ACC112 (cell line): Measurements from ENCODE around the gene JAK1.
A peak's percentile ranks its signal among the peaks of the same experiment; 100 is the strongest.

Source experiments
- H2AFZ ChIP-seq: fragments of 200-600 bp; sonication (generic); one replicate; pipeline ENCODE4 v1.6.0; 2017; ENCODE audit warnings: antibody characterized with exemption, low read length; ENCODE audit not compliant: unreplicated experiment
- H3K27ac ChIP-seq: fragments of 200-600 bp; sonication (generic); 2 replicates; pipeline ENCODE4 v1.5.1; 2014; ENCODE audit warnings: low read depth, mild to moderate bottlenecking, antibody characterized with exemption, low read length, moderate library complexity
- H3K27me3 ChIP-seq: fragments of 200-600 bp; sonication (generic); 2 replicates; pipeline ENCODE4 v1.6.1; 2014; ENCODE audit warnings: mild to moderate bottlenecking, antibody characterized with exemption, low read length, moderate library complexity, mixed read lengths; ENCODE audit not compliant: insufficient read depth
- H3K36me3 ChIP-seq: fragments of 200-600 bp; sonication (generic); 2 replicates; pipeline ENCODE4 v1.6.1; 2016; ENCODE audit warnings: mild to moderate bottlenecking, antibody characterized with exemption, low read length, moderate library complexity, mixed read lengths; ENCODE audit not compliant: insufficient read depth
- H3K4me1 ChIP-seq: fragments of 200-600 bp; sonication (generic); one replicate; pipeline ENCODE4 v1.6.1; 2016; ENCODE audit warnings: low read length, mixed read lengths; ENCODE audit not compliant: insufficient read depth, unreplicated experiment, control insufficient read depth
- H3K4me3 ChIP-seq: fragments of 200-600 bp; sonication (generic); 2 replicates; pipeline ENCODE4 v1.5.1; 2014; ENCODE audit warnings: mild to moderate bottlenecking, low read depth, low read length
- H3K79me2 ChIP-seq: fragments of 200-600 bp; sonication (generic); one replicate; pipeline ENCODE4 v1.6.0; 2016; ENCODE audit warnings: low read length; ENCODE audit not compliant: control insufficient read depth, unreplicated experiment, insufficient read depth

The JAK1 gene

GRCh38 chr1:64966158-64966971, at the start of gene JAK1:
Gene JAK1 (minus strand): TSS chr1:64966549. CDS start chr1:64886264, 80,285 bp downstream.
- Histone ChIP-seq H3K4me3 (peak within 1 kb of the TSS; percentile 100), H3K79me2 (peaks cover 49% of the 10 kb centered on the region), H3K27me3 (no peaks in the 10 kb centered on the region), H3K4me1 (peaks cover 8% of the 10 kb centered on the region), H2AFZ (peak within 1 kb of the TSS; percentile 86), H3K27ac (peak within 1 kb of the TSS; percentile 75), H3K36me3 (no peaks in the 10 kb centered on the region)

GRCh38 chr1:65014321-65014720, 48.0 kb upstream of the JAK1 start:
- no peak overlapping the region for H3K27ac ChIP-seq
- no peaks in the 10 kb centered on the region for H3K79me2 ChIP-seq
- no peaks in the 10 kb centered on the region for H3K27me3 ChIP-seq
- no peak overlapping the region for H3K4me3 ChIP-seq
- no peak overlapping the region for H2AFZ ChIP-seq
- H3K4me1 ChIP-seq, result no peaks in the 10 kb centered on the region
- no peaks in the 10 kb centered on the region for H3K36me3 ChIP-seq

GRCh38 chr1:65011983-65012382, 45.6 kb upstream of the JAK1 start:
- Histone ChIP-seq H3K79me2 (no peaks in the 10 kb centered on the region), H2AFZ (no peak overlapping the region), H3K27ac (no peak overlapping the region), H3K4me3 (no peak overlapping the region), H3K36me3 (no peaks in the 10 kb centered on the region), H3K4me1 (no peaks in the 10 kb centered on the region), H3K27me3 (no peaks in the 10 kb centered on the region)

DNA sequence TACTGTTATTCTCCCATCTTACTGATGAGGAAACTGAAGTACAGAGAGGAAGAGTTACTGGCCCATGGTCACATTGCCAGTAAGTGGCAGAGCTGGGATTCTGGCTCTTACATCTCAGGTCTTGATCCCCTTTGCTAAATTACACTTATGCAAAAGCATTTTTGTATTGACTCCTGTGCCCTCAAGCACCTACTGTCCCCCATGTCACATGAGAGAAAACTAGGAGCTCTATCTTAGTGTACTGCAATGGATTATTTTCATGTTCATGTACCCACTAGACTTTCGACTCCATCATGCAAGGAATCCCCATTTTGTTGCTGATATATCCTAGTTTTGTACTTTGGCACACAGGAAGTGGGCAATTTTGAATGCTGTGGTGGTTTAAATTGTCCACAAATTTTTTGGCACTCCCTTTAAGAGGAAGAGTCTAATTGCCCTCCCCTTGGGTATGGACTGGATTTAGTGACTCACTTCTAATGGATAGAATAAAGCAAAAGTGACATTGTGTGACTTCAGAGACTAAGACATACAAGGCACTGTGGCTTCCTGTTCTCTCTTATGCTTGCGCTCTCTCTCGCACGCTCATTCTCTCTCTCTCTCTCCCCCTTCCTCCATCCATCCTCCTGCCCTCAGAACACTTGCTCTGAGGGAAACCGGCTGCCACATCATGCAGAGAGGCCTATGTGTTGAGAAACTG, 43.5 kb upstream of the JAK1 start:
- Histone ChIP-seq H2AFZ (no peak overlapping the region), H3K36me3 (no peaks in the 10 kb centered on the region), H3K4me1 (no peaks in the 10 kb centered on the region), H3K4me3 (no peak overlapping the region), H3K27ac (no peak overlapping the region), H3K27me3 (no peaks in the 10 kb centered on the region), H3K79me2 (no peaks in the 10 kb centered on the region)

DNA sequence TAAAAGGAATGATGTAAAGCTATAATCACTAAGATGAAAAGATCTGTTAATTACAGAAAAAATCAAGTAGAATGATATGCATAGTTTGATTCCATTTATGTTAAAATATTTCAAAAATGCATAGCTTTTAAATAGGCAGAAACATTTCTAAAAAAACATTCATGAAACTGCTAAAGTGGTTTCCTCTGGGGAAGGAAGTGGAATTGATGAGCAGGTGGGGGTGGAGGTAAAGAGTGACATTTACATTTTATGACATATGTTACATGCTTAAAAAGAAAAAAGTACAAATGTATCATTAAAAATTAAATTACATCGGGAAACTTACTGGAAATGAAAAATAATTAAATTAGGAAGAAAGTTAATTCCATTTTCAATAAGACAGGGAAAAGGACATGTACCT, 42.8 kb upstream of the JAK1 start:
- Histone ChIP-seq H3K4me1 (no peaks in the 10 kb centered on the region), H2AFZ (no peak overlapping the region), H3K79me2 (no peaks in the 10 kb centered on the region), H3K36me3 (no peaks in the 10 kb centered on the region), H3K27me3 (no peaks in the 10 kb centered on the region), H3K27ac (no peak overlapping the region), H3K4me3 (no peak overlapping the region)

DNA sequence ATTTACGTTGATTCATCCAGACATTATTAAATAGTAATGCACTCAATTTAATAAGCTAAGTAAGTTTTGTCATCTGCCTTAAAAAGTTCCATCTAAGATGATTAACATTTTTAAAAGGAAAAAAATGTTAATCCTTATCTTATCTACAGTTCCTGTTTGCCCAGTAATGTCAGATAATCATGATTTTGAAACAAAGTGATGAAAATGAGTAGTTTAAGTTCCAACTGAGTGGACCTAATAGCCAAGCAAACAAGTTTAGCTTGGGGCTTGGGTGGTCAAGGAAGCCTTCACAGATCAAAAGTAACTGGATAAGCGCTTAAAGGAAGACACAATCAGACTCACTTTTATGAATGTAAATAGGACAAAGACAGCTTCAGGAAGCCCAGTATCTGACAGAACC, 40.5 kb upstream of the JAK1 start:
- H3K27ac ChIP-seq, result no peak overlapping the region
- no peak overlapping the region for H3K4me3 ChIP-seq
- peaks cover 4% of the 10 kb centered on the region for H3K4me1 ChIP-seq
- H3K79me2 ChIP-seq, result no peaks in the 10 kb centered on the region
- H3K36me3 ChIP-seq, result no peaks in the 10 kb centered on the region
- no peaks in the 10 kb centered on the region for H3K27me3 ChIP-seq
- no peak overlapping the region for H2AFZ ChIP-seq

GRCh38 chr1:65003316-65003664, 36.9 kb upstream of the JAK1 start:
- Histone ChIP-seq H3K27ac (peak overlapping the region; percentile 90), H3K4me3 (peak overlapping the region; percentile 73), H2AFZ (peak overlapping the region; percentile 81), H3K27me3 (no peaks in the 10 kb centered on the region), H3K79me2 (no peaks in the 10 kb centered on the region), H3K36me3 (no peaks in the 10 kb centered on the region), H3K4me1 (peaks cover 9% of the 10 kb centered on the region)

DNA sequence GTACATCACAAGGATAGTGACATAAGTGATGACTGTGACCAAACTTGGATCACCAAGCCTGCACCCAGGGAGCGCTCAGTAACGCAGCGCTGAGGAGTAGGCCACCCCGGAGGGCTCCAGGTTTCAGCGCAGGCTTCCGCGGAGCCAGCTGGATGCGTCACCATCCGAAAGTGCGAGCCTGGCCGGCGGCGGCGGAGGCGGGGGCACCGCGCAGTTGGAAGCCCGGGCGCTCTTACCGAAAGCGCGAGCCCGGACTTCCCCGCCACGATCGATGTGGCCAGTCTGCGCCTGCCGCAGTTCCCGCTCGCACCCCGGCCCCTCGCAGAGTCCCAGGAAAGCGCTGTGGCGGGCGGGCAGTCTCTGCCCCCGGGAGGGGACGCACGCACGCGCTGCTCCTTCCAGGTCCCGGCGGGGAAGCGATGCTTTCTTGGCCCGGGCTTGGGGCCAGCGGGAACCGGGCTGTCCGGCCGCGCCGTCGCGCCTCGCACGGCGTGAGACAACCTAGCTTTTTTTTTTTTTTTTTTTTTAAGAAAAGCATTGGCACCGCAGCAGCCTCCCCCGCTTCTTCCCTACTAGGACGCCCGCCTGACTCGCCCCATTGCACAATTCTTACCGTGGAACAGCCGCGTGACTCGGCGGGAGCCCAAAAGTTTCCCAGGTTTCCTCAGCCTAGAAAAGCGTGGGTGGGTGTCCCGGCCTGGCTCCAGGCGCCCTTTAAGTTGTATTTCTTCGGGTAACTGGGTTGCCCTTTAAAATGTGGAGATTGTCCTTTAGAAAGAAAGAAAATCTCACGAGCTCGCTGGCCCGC, 36.4 kb upstream of the JAK1 start:
- no peaks in the 10 kb centered on the region for H3K79me2 ChIP-seq
- H3K27me3 ChIP-seq, result no peaks in the 10 kb centered on the region
- H3K27ac ChIP-seq, result peak overlapping the region; percentile 90

DNA sequence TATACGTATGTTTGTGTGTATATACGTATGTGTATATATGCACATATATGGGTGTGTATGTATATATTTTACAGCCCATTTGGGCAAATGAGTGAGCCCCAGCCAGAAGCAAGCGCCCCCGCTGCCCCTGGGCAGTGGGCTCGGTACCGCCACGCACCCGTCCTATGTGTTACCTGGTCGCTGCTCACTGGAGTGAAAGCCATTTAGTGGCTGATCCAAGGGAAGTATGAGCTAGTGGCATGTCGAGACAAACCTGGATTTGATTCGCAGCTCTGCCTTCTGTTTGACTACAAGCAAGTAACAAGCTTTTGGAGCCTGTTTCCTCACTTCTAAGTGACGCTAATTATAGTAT, 35.8 kb upstream of the JAK1 start:
- H3K36me3 ChIP-seq, result no peaks in the 10 kb centered on the region
- peak overlapping the region; percentile 32 for H2AFZ ChIP-seq

More for the DNA sequence above, 36.4 kb upstream of the JAK1 start:
- Histone ChIP-seq H3K4me1 (peaks cover 9% of the 10 kb centered on the region), H2AFZ (peak overlapping the region; percentile 81), H3K36me3 (no peaks in the 10 kb centered on the region), H3K4me3 (peak overlapping the region; percentile 73)

DNA sequence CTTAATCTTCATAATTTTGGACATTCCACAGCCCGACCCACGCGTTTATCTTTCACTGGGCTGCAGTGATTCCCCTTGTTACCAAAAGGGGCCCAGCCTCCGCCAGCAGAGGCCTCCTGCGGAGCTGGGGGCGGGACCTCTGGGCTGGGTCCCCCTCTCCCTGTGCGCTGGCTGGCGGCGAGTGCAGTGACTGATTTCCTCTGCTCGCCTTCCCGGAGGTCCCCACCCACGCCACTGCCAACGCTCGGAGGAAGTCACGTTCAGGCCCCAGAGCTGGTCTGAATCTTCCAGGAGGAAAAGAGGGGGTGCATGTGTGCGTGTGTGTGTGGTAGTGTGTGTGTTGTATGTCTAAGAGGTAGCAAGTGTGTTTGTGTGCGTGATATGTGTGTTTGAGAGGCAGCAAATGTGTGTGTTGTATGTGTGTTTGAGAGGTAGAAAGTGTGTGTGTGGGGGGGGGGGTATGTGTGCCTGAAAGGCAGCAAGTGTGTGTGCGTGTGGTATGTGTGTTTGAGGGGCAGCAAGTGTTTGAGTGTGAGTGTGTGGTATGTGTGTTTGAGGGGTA, 35.0 kb upstream of the JAK1 start:
- Histone ChIP-seq H3K79me2 (no peaks in the 10 kb centered on the region), H3K4me3 (peak overlapping the region; percentile 73), H3K36me3 (no peaks in the 10 kb centered on the region), H2AFZ (peak overlapping the region; percentile 78), H3K4me1 (peaks cover 9% of the 10 kb centered on the region), H3K27ac (peak overlapping the region; percentile 90), H3K27me3 (no peaks in the 10 kb centered on the region)

More for the DNA sequence above, 35.8 kb upstream of the JAK1 start:
- H3K4me3 ChIP-seq, result peak overlapping the region; percentile 73
- peak overlapping the region; percentile 90 for H3K27ac ChIP-seq
- H3K27me3 ChIP-seq, result no peaks in the 10 kb centered on the region
- peaks cover 9% of the 10 kb centered on the region for H3K4me1 ChIP-seq
- no peaks in the 10 kb centered on the region for H3K79me2 ChIP-seq
